Inferior parietal cortex (tissue), 1 donor: ENCODE data around the gene PLS1.
"Not testable (repeated sequence)": the region's sequence is repeated elsewhere in the genome, so short reads cannot be mapped to it uniquely, and the experiment has no call there.

Source experiments
- DNase-seq: peaks from one replicate; pipeline ENCODE4 v3.0.0-alpha.2; 2016; ENCODE audit errors: extremely low spot score

Gene PLS1

GRCh38 chr3:142595581-142595950 is 627 bp upstream of the PLS1 start:
- no peak for DNase-seq

- DNase-seq, result no peak
These were observed 514 bp downstream of the PLS1 start for GRCh38 chr3:142596726-142597088.

- DNase-seq, result no peak
These were observed 1.7 kb downstream of the PLS1 start for GRCh38 chr3:142597906-142598305.

GRCh38 chr3:142601713-142602112 is 5.5 kb downstream of the PLS1 start:
- DNase-seq, result no peak

- no peak for DNase-seq
These were observed 6.6 kb downstream of the PLS1 start for GRCh38 chr3:142602619-142603385.

DNA sequence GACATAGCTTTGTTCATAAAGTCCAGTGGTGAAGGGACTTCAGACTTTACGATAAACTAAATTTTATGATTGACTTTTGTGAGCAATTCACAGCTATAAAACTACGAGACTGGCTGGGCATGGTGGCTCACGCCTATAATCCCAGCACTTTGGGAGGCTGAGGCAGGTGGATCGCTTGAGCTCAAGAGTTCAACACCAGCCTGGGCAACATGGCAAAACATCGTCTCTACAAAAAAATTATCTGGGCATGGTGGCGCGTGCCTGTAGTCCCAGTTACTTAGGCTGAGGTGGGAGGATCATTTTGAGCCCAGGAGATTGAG is 7.2 kb downstream of the PLS1 start:
- DNase-seq, result not testable (repeated sequence)

- no peak for DNase-seq
These were observed 8.7 kb downstream of the PLS1 start for GRCh38 chr3:142604940-142605339.

DNA sequence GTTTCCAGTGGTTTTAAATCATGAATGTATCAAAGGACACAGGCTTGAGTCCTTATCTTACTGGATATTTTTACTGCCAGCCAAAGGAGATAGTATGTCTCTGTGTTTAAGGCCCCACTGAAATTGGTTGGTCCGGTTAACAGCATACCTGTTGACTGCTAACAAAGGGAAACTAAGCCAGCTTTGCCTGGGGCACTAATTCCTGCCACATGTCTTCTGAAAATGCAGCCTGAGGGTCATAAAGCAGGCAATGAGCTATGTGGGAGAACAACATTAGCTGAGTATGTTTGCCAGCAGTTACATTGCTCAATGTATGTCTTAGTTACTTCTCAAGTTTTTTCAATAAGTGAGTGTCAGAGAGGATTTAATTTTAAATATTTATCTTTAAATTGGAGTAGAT is 12.4 kb downstream of the PLS1 start:
- no peak for DNase-seq

- no peak for DNase-seq
These were observed 12.9 kb downstream of the PLS1 start for GRCh38 chr3:142609136-142609535.

GRCh38 chr3:142611206-142611605 is 15.0 kb downstream of the PLS1 start:
- no peak for DNase-seq

- DNase-seq, result no peak
These were observed 17.3 kb downstream of the PLS1 start for GRCh38 chr3:142613491-142613890.

- no peak for DNase-seq
These were observed 17.9 kb downstream of the PLS1 start for GRCh38 chr3:142614059-142614626.

DNA sequence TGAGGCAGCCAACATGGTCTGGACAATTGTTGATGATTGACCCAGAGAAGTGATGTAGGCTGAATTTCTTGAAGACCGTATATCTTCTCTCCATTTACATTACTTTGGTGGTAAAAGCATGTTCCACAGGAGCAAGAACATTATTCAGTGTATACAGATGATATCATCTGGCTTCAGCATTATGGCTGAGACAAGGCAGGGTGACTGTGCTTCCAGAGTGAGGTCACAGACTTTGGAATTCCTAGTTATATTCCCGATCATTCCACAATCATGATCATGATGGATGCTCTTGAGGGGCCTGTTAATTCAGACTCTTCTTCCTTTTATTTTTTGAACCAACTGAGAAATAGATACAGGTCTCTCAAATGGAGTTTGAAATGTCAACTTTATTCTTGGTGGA is 19.0 kb downstream of the PLS1 start:
- no peak for DNase-seq

- DNase-seq, result peak; percentile 39
These were observed 22.8 kb downstream of the PLS1 start for GRCh38 chr3:142618917-142619461.

DNA sequence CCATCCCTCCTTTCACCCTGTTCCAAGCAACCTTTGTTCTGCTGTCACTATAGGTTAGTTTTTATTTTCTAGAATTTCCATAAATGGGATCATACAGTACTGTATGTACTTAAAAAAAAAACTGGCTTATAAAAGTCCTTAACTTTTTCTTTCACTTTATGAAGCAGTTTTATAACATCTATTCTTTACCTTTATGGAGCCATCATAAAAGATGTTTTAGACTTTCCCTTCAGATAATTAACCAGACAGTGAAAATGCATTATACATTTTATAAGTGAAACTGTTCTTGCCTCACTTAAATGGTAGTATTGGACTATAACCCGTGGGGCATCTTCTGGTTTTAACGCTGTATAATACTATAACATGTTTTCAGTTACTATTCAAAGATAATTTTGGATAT is 26.2 kb downstream of the PLS1 start:
- DNase-seq, result no peak

GRCh38 chr3:142623194-142623593 is 27.0 kb downstream of the PLS1 start:
- no peak for DNase-seq

- DNase-seq, result no peak
These were observed 28.4 kb downstream of the PLS1 start for GRCh38 chr3:142624341-142625152.

DNA sequence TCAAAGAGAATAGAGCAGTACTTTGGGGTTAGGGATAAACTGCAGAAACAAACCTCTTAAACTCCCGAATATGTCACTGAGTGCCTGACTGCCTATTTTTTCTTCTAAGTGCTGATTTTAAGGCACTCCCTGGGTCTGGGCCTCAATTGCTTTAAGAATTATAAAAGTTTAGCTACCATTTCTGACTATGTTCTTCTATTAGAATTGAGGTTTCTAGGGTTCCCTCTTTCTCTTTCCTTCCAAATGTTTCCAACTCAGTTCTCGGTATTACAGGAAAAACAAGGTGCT is 28.9 kb downstream of the PLS1 start:
- DNase-seq, result no peak

- DNase-seq, result no peak
These were observed 30.8 kb downstream of the PLS1 start for GRCh38 chr3:142626971-142627370.

DNA sequence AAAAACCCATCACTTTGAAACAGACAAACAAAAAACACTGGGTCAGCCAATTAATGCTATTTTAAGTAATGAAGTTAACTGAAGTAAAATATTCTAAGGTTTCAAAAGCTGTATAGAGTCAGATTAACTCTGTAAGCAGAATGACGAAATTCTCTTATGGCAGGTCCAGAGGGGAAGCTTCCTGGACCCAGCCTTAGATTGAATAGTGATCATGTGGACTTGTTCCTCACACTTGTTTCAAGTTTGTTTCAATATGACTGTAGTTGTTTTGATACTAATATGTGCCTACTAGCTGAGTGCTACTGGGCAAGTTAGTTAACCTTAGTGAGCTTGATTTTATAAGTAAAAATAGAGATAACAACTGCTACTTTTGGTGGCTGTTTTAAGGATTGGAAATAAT is 32.6 kb downstream of the PLS1 start:
- no peak for DNase-seq

- DNase-seq, result no peak
These were observed 36.9 kb downstream of the PLS1 start for GRCh38 chr3:142633073-142633472.

DNA sequence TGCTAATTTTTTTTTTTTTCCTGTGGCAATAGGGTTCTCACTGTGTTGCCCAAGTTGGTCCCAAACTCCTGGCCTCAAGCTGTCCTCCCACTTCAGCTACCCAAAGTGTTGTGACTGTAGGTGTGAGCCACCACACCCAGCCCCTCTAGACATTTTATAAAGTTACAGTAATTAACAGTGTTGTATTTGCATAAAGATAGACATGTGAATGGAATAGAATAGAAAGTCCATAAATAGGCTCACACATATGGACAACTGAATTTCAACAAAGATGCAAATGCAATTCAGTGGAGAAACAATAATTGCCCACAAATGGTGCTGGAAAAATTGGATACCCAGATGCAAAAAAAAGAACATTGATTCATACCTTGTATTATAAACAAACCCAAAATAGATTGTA is 39.9 kb downstream of the PLS1 start:
- DNase-seq, result no peak

DNA sequence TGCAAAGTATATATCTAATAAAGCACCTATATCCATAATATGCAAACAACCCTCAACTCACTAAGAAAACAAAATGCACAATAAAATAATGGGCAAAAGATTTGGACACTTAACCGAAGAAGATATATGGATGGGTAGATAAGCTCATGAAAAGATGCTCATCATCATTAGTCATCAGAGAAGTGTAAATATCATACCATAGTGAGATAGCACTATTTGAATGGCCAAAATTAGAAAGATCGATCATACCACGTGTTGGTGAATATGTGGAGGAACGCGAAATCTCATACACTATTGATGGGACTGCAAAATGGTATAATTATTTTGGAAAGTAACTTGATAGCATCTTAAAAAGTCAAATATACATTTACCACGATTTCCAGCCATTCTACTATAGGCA is 40.5 kb downstream of the PLS1 start:
- DNase-seq, result no peak
